Measurements from ENCODE around the gene MMP25. TPM values are rescaled to one million over a fixed set of nuclear protein-coding genes. Genes with fewer than 3 reads are reported as not detected.

MMP25 gene
- total and polyA plus RNA-seq, 4 experiments from 2014 or later: 0.52 to 3.0 (median 1.9) TPM

- intact Hi-C loops (cut with micrococcal nuclease): loop anchor here (10.0 kb wide), 1 partner anchor 121 kb away; no protein-coding TSS in a partner anchor
- POLR2A ChIA-PET (ENCODE audit: partially characterized antibody): interaction anchor here (2.2 to 2.4 kb wide), 3 partner anchors 20 to 109 kb away, joined by 5 to 11 read pairs (median 7); partner anchors contain the start of genes MMP25 and ZNF213
- Mint-ChIP-seq H3K4me1 (peaks cover 25 to 69% (median 49%) of the 10 kb centered on the region in 4 donors), H3K4me3 (peak overlapping the region in 2 of 8 donors; percentile 12 to 26), H3K9me3 (peaks cover 0 to 1% (median 0%) of the 10 kb centered on the region in 8 donors), H3K36me3 (peaks cover 3 to 22% of the 10 kb centered on the region in 2 donors), H3K27me3 (peaks cover 4% of the 10 kb centered on the region in 2 donors), H3K27ac (peak overlapping the region in 1 of 7 donors; percentile 42)
- no peak overlapping the region for H3K4me3 ChIP-seq (ENCODE audit: low read length in 2 of 2)
- peaks cover 6% of the 10 kb centered on the region for H3K27me3 ChIP-seq (ENCODE audit: insufficient read depth, low read length)
- H3K27ac ChIP-seq (ENCODE audit: low read depth, low read length): no peak overlapping the region
- no peaks in the 10 kb centered on the region for H3K9me3 ChIP-seq (ENCODE audit: control insufficient read depth in 1 of 2, low read length in 2 of 2)
- peak in 1 of 5 donors; percentile 32 for DNase-seq
- CTCF ChIA-PET (ENCODE audit: partially characterized antibody): interaction anchor here (0.7 to 18.6 kb wide), 6 partner anchors 9 to 837 kb away, joined by 3 to 444 read pairs (median 8); partner anchors contain the start of gene CLDN9
- peaks cover 20% of the 10 kb centered on the region for H3K36me3 ChIP-seq (ENCODE audit: insufficient read depth, low read length)
- H3K4me1 ChIP-seq (ENCODE audit: insufficient read depth, low read length): peaks cover 61% of the 10 kb centered on the region
Measured at GRCh38 chr16:3025032-3026002, 21.0 kb upstream of the MMP25 start.

DNA sequence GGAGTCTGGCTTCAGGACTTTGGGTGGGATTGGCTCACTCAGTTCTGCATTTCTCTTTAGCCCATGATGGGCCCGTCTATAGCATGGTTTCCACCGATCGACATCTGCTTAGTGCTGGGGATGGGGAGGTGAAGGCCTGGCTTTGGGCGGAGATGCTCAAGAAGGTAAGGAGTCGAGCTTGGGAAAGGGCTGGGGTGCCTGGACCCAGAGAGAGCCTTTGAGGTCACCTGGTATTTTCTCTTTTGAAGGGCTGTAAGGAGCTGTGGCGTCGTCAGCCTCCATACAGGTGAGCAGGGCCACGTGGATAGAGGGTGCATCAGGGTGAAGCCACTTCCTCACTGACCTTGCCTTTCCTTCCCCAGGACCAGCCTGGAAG lies 20.4 kb upstream of the MMP25 start:
- intact Hi-C loops (cut with micrococcal nuclease): loop anchor here (10.0 kb wide), 1 partner anchor 121 kb away; no protein-coding TSS in a partner anchor
- H3K27me3 ChIP-seq (ENCODE audit: insufficient read depth, low read length): peaks cover 9% of the 10 kb centered on the region
- H3K36me3 ChIP-seq (ENCODE audit: insufficient read depth, low read length): peaks cover 20% of the 10 kb centered on the region
- ChIA-PET POLR2A (ENCODE audit: partially characterized antibody) (no interaction called here), CTCF (ENCODE audit: partially characterized antibody) (interaction anchor here (1.1 to 18.6 kb wide), 5 partner anchors 8 to 105 kb away, joined by 5 to 444 read pairs (median 22); partner anchors contain the start of genes CLDN9 and ZNF213)
- DNase-seq: no peak
- Mint-ChIP-seq H3K36me3 (peaks cover 3 to 22% of the 10 kb centered on the region in 2 donors), H3K4me3 (peak overlapping the region in 2 of 8 donors; percentile 26 to 41), H3K9me3 (peaks cover 0 to 1% (median 0%) of the 10 kb centered on the region in 8 donors), H3K27ac (peak overlapping the region in 1 of 7 donors; percentile 42), H3K4me1 (peaks cover 25 to 62% (median 48%) of the 10 kb centered on the region in 4 donors), H3K27me3 (peaks cover 4% of the 10 kb centered on the region in 2 donors)
- H3K4me3 ChIP-seq (ENCODE audit: low read length in 2 of 2): no peak overlapping the region
- peaks cover 56% of the 10 kb centered on the region for H3K4me1 ChIP-seq (ENCODE audit: insufficient read depth, low read length)
- H3K27ac ChIP-seq (ENCODE audit: low read depth, low read length): no peak overlapping the region
- no peaks in the 10 kb centered on the region for H3K9me3 ChIP-seq (ENCODE audit: control insufficient read depth in 1 of 2, low read length in 2 of 2)

DNA sequence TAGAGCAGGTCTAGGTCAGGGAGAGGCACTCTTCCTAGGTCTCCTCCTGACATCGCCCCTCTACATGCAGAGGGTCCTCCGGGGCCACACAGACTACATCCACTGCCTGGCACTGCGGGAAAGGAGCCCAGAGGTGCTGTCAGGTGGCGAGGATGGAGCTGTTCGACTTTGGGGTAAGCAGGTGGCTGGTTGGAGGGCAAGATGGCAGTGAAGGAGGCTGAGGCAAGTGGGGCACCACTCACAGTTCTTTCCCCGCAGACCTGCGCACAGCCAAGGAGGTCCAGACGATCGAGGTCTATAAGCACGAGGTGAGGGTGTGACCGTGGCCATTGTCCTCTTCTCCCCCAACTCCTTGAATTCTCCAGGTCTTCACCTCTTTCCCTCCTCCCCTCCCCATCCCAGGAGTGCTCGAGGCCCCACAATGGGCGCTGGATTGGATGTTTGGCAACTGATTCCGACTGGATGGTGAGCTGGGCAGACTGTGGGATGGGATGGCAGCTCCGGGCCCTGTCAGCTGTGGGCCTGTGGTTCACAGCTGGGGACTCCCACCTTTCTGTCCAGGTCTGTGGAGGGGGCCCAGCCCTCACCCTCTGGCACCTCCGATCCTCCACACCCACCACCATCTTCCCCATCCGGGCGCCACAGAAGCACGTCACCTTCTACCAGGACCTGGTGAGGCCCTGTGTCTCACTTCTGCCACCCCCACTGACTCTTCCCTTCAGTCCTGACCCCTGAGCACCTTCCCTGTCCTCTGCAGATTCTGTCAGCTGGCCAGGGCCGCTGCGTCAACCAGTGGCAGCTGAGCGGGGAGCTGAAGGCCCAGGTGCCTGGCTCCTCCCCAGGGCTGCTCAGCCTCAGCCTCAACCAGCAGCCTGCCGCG lies 19.5 kb upstream of the MMP25 start:
- DNase-seq: no peak
- peaks cover 3 to 17% of the 10 kb centered on the region in 2 donors for H3K36me3 Mint-ChIP-seq
- Histone ChIP-seq H3K27ac (ENCODE audit: low read depth, low read length) (no peak overlapping the region), H3K4me3 (ENCODE audit: low read length in 2 of 2) (no peak overlapping the region), H3K27me3 (ENCODE audit: insufficient read depth, low read length) (peaks cover 9% of the 10 kb centered on the region), H3K9me3 (ENCODE audit: control insufficient read depth in 1 of 2, low read length in 2 of 2) (no peaks in the 10 kb centered on the region), H3K36me3 (ENCODE audit: insufficient read depth, low read length) (peaks cover 20% of the 10 kb centered on the region), H3K4me1 (ENCODE audit: insufficient read depth, low read length) (peaks cover 48% of the 10 kb centered on the region)
- H3K4me3 Mint-ChIP-seq: peak overlapping the region in 2 of 8 donors; percentile 26 to 59
- POLR2A ChIA-PET (ENCODE audit: partially characterized antibody): interaction anchor here (1.0 to 5.4 kb wide), 8 partner anchors 19 to 124 kb away, joined by 4 to 37 read pairs (median 6); no protein-coding TSS in a partner anchor
- H3K27me3 Mint-ChIP-seq: peaks cover 4 to 7% of the 10 kb centered on the region in 2 donors
- intact Hi-C loops (cut with micrococcal nuclease): loop anchor here (10.0 kb wide), 1 partner anchor 122 kb away; no protein-coding TSS in a partner anchor
- H3K9me3 Mint-ChIP-seq: peaks cover 0 to 1% (median 0%) of the 10 kb centered on the region in 8 donors
- CTCF ChIA-PET (ENCODE audit: partially characterized antibody): interaction anchor here (1.1 to 18.6 kb wide), 12 partner anchors 7 to 227 kb away, joined by 3 to 444 read pairs (median 13); partner anchors contain the start of genes CLDN9, MMP25, TNFRSF12A and ZNF213
- peaks cover 20 to 59% (median 40%) of the 10 kb centered on the region in 4 donors for H3K4me1 Mint-ChIP-seq
- H3K27ac Mint-ChIP-seq: peak overlapping the region in 2 of 7 donors; percentile 42 to 61

DNA sequence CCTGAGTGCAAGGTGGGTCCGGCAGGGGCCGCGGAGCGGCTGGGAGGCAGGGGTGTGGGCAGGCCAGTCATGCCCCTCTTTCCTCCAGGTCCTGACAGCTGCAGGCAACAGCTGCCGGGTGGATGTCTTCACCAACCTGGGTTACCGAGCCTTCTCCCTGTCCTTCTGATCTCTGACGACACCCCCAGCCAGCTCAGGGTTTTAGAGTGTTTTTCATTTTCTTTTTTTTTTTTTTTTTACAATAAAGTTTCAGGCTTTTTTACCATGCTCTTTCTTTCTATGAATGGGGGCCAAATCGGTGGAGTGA lies 18.9 kb upstream of the MMP25 start:
- peaks cover 3 to 14% of the 10 kb centered on the region in 2 donors for H3K36me3 Mint-ChIP-seq
- ChIA-PET CTCF (ENCODE audit: partially characterized antibody) (interaction anchor here (0.7 to 18.6 kb wide), 28 partner anchors 8 to 255 kb away, joined by 3 to 444 read pairs (median 5); partner anchors contain the start of genes BICDL2, CLDN9, MMP25 and TNFRSF12A), POLR2A (ENCODE audit: partially characterized antibody) (interaction anchor here (0.7 to 5.4 kb wide), 12 partner anchors 20 to 131 kb away, joined by 3 to 37 read pairs (median 6); partner anchors contain the start of gene ZNF213)
- DNase-seq: no peak
- no peak overlapping the region for H3K27ac Mint-ChIP-seq
- peaks cover 42% of the 10 kb centered on the region for H3K4me1 ChIP-seq (ENCODE audit: insufficient read depth, low read length)
- no peaks in the 10 kb centered on the region for H3K9me3 ChIP-seq (ENCODE audit: control insufficient read depth in 1 of 2, low read length in 2 of 2)
- H3K27me3 ChIP-seq (ENCODE audit: insufficient read depth, low read length): peaks cover 11% of the 10 kb centered on the region
- intact Hi-C loops (cut with micrococcal nuclease): loop anchor here (10.0 kb wide), 1 partner anchor 123 kb away; no protein-coding TSS in a partner anchor
- peaks cover 6 to 9% of the 10 kb centered on the region in 2 donors for H3K27me3 Mint-ChIP-seq
- H3K4me3 ChIP-seq (ENCODE audit: low read length in 2 of 2): no peak overlapping the region
- H3K4me3 Mint-ChIP-seq: peak overlapping the region in 1 of 8 donors; percentile 26
- H3K4me1 Mint-ChIP-seq: peaks cover 17 to 53% (median 35%) of the 10 kb centered on the region in 4 donors
- peaks cover 20% of the 10 kb centered on the region for H3K36me3 ChIP-seq (ENCODE audit: insufficient read depth, low read length)
- H3K27ac ChIP-seq (ENCODE audit: low read depth, low read length): no peak overlapping the region
- peaks cover 0 to 1% (median 0%) of the 10 kb centered on the region in 8 donors for H3K9me3 Mint-ChIP-seq

GRCh38 chr16:3027983-3028715 lies 18.2 kb upstream of the MMP25 start:
- POLR2A ChIA-PET (ENCODE audit: partially characterized antibody): interaction anchor here (0.6 to 5.4 kb wide), 18 partner anchors 18 to 130 kb away, joined by 3 to 37 read pairs (median 4); partner anchors contain the start of genes MMP25 and ZNF213
- intact Hi-C loops (cut with micrococcal nuclease): loop anchor here (1.0 to 10.0 kb wide), 3 partner anchors 8 to 123 kb away; partner anchors contain the start of gene TNFRSF12A
- peak; percentile 77 to 85 (median 78) for DNase-seq
- Mint-ChIP-seq H3K4me1 (peaks cover 14 to 46% (median 28%) of the 10 kb centered on the region in 4 donors), H3K4me3 (peak overlapping the region in 5 of 8 donors; percentile 40 to 81 (median 52)), H3K9me3 (peaks cover 0 to 2% (median 0%) of the 10 kb centered on the region in 8 donors), H3K27ac (peak overlapping the region in 3 of 7 donors; percentile 69 to 70 (median 70)), H3K36me3 (peaks cover 3 to 14% of the 10 kb centered on the region in 2 donors), H3K27me3 (peaks cover 12 to 15% of the 10 kb centered on the region in 2 donors)
- Histone ChIP-seq H3K9me3 (ENCODE audit: control insufficient read depth in 1 of 2, low read length in 2 of 2) (no peaks in the 10 kb centered on the region), H3K27ac (ENCODE audit: low read depth, low read length) (no peak overlapping the region), H3K27me3 (ENCODE audit: insufficient read depth, low read length) (peaks cover 13% of the 10 kb centered on the region), H3K36me3 (ENCODE audit: insufficient read depth, low read length) (peaks cover 20% of the 10 kb centered on the region), H3K4me3 (ENCODE audit: low read length in 2 of 2) (no peak overlapping the region), H3K4me1 (ENCODE audit: insufficient read depth, low read length) (peaks cover 35% of the 10 kb centered on the region)
- CTCF ChIA-PET (ENCODE audit: partially characterized antibody): interaction anchor here (0.6 to 18.6 kb wide), 38 partner anchors 9 to 254 kb away, joined by 3 to 444 read pairs (median 4); partner anchors contain the start of genes BICDL2, CLDN9, MMP25 and TNFRSF12A

Data from CD4-positive, alpha-beta memory T cell (primary cell).